Amygdala (tissue), 56 donors: ENCODE measurements around the gene FAM216B.
"Not testable (repeated sequence)": the region's sequence is repeated elsewhere in the genome, so short reads cannot be mapped to it uniquely, and the experiment has no call there.

Experiments
- DNase-seq, 56 donors: peaks; one replicate each; lab custom pipeline; 2025; lab: John Stamatoyannopoulos, UW

Gene FAM216B

GRCh38 chr13:42777467-42777866, 3.9 kb upstream of the FAM216B start:
- no peak for DNase-seq

GRCh38 chr13:42780044-42780443, 1.3 kb upstream of the FAM216B start:
- DNase-seq: no peak

GRCh38 chr13:42786715-42787114, 5.3 kb downstream of the FAM216B start:
- no peak for DNase-seq

- DNase-seq: no peak
Measured at GRCh38 chr13:42788601-42789000, 7.2 kb downstream of the FAM216B start.

- DNase-seq: no peak
Measured at GRCh38 chr13:42792154-42792553, 10.8 kb downstream of the FAM216B start.

GRCh38 chr13:42794577-42795275, 13.3 kb downstream of the FAM216B start:
- DNase-seq: no peak

- DNase-seq: no peak
Measured at GRCh38 chr13:42795666-42796065, 14.3 kb downstream of the FAM216B start.

- DNase-seq: no peak
Measured at GRCh38 chr13:42796747-42797356, 15.5 kb downstream of the FAM216B start.

- DNase-seq: no peak
Measured at GRCh38 chr13:42798118-42798517, 16.7 kb downstream of the FAM216B start.

GRCh38 chr13:42800109-42800643, 18.8 kb downstream of the FAM216B start:
- no peak for DNase-seq

GRCh38 chr13:42803563-42804204, 22.3 kb downstream of the FAM216B start:
- DNase-seq: no peak

GRCh38 chr13:42804244-42804874, 23.0 kb downstream of the FAM216B start:
- no peak for DNase-seq

GRCh38 chr13:42807241-42807640, 25.9 kb downstream of the FAM216B start:
- DNase-seq: no peak

- no peak for DNase-seq
Measured at GRCh38 chr13:42807866-42808265, 26.5 kb downstream of the FAM216B start.

GRCh38 chr13:42808341-42808940, 27.1 kb downstream of the FAM216B start:
- DNase-seq: no peak

GRCh38 chr13:42812316-42812715, 30.9 kb downstream of the FAM216B start:
- no peak for DNase-seq

GRCh38 chr13:42814868-42815267, 33.5 kb downstream of the FAM216B start:
- no peak for DNase-seq

GRCh38 chr13:42815681-42816080, 34.3 kb downstream of the FAM216B start:
- DNase-seq: no peak

GRCh38 chr13:42816538-42816937, 35.2 kb downstream of the FAM216B start:
- no peak for DNase-seq

- not testable (repeated sequence) for DNase-seq
Measured at GRCh38 chr13:42819687-42820086, 38.3 kb downstream of the FAM216B start.

- DNase-seq: no peak
Measured at GRCh38 chr13:42820451-42820850, 39.1 kb downstream of the FAM216B start.
